Measurements from ENCODE around the gene FBN2.
"Not testable (repeated sequence)": the region's sequence is repeated elsewhere in the genome, so short reads cannot be mapped to it uniquely, and the experiment has no call there.

Gene FBN2

DNA sequence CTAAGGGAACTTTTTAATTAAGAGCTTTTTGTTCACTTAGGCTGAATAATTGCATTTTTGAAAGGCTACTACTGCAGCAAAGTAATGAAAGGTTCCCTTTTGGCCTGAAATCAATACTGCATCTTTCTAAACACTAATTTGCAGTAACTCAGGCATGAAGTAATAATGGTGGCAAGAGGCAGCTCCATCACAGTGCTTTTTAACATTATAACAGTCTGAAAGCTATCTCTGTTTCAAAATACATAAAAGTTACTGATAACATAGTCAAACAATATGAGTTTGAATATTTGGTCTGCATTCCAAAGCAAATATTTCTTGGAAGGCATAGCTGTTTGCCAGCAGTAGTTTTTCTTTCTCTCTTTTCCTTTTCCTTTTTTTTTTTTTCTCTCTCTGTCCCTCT is 113.4 kb downstream of the FBN2 start:
- DNase-seq (ENCODE audit: low spot score), result no peak

DNA sequence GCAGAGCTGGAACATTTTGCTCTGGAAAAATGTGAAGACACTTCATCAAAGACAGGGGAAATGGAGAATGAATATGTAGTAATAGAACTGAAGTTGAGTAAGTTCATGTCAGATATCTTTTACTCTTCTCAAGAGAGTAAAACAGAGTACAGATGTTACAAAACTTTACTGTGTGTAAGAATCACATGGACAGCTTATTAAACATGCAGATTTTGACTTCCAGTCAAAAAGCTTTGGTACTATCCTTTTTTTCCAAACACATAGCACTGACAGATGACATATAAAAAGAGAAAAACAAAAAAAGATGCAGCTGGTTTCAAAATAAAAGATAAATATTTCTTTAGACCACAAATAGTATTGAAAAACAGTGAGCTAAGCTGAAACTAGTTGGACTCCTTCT is 115.4 kb downstream of the FBN2 start:
- no peak for DNase-seq (ENCODE audit: low spot score)

DNA sequence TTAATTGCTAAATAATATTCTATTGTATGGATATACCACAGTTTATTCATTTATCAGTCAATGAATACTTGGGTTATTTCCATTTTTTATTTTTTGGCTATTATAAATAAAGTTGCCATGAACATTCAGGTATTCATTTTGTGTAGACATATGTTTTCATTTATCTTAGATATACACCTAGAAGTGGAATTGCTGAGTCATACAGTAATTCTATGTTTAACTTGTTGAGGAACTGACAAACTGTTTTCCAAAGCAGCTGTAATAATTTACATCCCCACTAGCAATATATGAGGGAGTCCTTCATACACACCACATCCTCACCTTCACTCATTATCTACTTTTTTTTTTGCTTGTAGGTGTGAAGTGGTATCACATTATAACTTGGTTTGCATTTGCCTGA is 123.6 kb downstream of the FBN2 start:
- DNase-seq (ENCODE audit: low spot score), result no peak

DNA sequence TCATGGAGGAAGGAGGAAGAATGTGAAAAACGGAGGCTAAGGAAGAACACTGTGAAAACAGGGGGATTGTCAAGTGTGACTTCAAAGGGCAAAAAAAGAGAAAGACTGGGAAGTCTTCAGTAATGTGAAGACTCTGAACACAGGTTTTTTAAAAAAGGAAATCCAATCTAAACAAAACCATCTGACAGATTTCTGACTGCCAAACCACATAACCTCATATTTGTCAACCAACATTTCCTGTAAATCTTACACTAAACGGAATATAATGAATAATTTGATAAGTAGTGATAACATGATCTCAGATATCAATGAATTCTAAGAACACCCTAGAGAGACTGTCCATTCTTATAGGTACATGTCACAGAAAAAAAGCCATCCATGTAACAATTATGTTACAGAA is 124.7 kb downstream of the FBN2 start:
- DNase-seq (ENCODE audit: low spot score), result no peak

DNA sequence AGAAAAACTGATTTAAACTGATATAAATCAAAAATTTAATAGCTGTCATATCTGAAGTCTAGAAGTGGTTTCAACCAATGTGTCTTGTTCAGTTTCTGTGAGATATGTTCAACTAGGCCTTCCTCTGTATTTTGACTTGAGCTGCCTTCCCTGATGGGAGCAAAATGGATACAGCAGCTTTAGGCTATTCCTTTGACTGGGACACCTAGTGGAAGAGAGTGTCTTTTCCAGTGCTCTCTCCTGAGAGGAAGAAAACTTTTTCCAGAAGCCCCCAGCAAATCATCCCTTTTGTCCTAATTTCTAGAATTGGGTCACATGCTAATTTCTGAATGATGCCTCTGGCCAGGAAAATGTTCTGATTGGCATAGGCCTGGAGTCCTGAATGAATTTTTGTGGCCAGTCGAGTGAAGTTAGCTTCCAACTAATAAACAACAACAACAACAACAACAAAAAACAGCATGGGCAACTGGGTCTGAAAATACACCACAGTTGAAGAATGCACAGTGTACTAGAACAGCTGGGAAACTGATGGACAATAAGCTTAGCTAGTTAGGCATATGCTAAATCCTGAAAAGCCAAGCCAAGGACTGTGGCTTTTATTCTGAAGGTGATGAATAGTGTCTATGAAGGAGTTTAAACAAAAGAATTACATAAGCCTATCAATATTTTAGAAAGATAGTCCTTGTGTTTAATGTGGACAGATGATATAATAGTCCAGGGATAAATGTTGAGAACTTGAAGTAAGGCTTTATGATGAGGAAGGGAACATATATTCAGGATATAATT is 125.7 kb downstream of the FBN2 start:
- no peak for DNase-seq (ENCODE audit: low spot score)

DNA sequence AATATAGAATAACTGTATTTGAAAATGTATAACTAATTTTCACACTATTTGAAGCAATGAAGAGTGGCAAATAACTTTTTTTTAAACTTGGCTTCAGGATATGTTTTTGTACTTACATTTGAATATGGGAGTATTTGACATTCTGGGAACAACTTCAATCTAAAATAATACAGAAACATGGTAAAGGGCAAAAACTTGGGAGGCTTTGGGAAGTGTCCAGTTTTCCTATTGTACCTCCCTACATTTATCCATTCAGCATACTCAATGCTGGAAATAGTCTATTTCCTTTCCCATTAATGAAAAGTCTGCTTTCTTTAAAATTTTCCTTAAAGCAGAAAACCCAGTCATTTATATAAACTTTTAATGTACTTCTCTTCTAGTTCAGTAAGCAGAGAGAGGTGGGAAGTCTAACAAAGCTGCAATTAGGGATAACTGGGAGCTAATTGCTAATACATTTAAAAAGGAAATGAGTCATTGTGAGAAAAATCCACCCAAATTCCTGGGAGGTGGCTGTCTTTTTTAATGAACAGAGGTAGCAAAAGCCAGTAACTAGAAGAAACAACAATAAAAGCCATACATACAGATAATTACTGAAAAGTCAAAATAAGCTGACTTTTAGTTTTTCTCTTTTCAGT is 128.8 kb downstream of the FBN2 start:
- DNase-seq (ENCODE audit: low spot score), result no peak

DNA sequence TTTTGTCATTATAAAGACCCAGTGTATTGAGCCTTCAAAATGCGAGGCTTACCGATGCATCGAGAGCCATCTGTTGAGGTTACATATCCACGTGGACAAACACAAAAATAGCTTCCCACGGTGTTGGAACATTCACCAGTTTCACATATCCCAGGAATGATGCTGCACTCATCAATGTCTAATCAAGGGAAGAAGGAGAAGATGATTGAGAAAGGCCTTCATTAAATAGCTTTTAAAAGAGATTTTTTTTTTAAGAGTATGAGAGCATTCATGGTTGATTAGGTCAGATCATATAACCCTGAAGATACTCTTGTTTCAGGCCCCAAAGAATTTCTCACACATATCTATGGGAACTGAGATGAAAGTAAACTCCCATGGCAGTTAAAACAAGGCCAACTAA is 129.4 kb downstream of the FBN2 start:
- DNase-seq (ENCODE audit: low spot score), result no peak

DNA sequence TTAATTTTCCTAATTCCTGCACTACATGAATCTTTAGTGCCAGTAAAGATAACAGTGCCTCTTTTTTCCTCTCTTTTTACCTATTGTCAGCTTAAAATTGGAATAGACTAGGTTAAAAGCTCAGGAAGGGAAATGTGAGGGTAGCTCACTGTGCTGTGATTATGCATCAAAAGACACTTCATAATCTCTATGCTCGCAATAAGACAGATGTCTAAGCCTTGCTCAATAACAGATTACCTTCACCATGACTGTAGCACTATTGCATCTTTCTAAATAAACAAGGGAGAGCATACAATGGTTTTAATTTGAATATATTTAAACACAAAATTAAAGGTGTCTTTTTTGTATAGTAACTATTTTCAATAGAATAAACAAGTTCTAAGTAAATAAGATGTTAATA is 130.1 kb downstream of the FBN2 start:
- no peak for DNase-seq (ENCODE audit: low spot score)

DNA sequence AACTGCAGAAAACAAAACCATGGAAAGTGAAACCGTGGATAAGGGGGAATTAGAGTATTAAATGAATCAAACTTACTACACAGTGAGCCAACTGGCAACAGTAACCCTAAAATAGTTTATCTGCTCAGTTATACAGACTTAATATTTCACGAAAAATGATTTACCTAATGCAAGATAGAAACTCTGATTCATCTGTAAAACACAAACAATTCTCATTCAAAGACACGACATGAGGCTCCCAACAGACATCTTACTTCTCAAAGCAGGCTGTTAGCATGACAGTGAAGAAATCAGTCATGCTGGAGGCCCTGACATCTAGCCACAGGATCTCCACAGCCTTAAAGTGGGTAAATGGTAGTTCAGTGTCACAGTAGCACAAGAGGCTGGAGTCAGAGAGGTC is 131.2 kb downstream of the FBN2 start:
- no peak for DNase-seq (ENCODE audit: low spot score)

DNA sequence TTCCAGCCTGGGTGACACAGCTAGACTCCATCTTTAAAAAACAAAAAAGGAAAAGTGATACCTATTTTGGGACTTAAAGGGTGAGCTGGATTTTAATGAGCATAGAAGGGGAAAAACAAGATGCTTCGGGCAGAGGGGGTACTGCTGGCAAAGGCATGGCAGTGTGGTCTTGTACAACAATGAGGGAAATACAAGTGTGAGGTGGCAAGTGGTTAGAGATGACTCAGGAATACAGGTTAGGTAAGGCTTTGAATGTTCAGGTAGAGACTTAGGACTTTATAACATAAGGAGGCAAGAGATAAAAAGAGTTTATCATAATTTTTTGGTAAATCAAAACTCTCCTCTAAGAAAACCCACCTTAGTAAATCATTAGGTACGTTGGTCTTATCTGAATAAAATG is 132.9 kb downstream of the FBN2 start:
- no peak for DNase-seq (ENCODE audit: low spot score)

DNA sequence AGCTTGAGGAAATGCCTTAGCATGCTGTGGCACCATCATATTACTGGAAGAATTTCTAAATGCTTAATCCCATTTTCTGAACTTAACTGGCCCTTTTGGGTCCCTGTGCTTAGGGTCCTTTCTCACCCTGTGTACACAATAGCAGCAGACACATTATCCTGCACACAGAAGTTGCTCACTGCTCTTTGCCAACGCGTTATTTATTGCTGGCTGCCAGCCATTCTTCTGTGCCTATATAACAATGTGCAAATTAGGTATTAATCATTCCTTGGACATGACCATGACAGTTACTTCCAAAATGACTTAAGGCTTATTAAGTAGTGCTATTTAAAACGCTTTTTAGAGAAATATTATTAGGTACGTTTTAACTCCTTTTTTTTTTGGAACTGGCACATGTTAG is 134.7 kb downstream of the FBN2 start:
- DNase-seq (ENCODE audit: low spot score), result no peak

DNA sequence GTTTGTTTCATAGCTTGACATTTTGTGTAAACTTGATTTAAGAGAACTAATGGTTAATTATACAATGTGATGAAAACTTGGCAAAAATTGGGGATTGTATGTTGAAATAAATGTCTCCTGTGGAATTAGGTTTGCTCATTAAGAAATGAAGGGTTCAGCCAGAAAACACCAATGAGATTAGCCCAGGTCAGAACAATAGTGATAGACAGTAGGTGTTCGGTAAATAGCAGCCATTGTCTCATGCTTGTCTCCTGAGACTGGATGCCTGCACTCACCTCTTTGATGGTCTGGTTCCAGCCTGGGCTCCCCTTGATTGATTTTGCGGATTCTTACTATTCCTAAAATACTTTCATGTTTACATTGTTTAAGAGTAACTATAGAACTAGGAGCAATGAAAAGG is 135.5 kb downstream of the FBN2 start:
- no peak for DNase-seq (ENCODE audit: low spot score)

DNA sequence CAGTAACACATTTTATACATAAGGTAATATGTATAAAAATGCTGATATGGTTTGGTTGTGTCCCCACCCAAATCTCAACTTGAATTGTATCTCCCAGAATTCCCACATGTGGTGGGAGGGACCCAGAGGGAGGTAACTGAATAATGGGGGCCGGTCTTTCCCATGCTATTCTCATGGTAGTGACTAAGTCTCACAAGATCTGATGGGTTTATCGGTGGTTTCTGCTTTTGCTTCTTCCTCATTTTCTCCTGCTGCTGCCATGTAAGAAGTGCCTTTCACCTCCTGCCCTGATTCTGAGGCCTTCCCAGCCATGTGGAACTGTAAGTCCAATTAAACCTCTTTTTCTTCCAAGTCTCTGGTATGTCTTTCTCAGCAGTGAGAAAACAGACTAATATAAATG is 137.3 kb downstream of the FBN2 start:
- DNase-seq (ENCODE audit: low spot score), result not testable (repeated sequence)

DNA sequence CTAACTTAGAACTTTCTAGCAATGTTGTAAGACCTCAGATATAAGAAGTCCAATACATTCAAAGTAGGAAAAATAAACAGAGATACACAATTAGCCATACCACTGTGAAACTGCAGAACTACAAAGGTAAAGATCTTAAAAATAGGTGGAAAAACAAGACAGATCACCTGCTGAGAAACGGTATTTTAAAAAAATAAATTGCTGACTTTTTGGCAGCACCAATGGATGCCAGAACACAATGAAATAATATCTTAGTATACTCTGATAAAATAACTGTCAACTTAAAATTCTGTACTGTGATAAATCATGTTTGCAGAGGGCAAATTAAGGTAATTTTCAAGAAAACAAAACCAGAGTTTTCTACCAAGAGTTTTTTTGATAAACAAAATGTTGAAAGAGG is 138.9 kb downstream of the FBN2 start:
- no peak for DNase-seq (ENCODE audit: low spot score)

DNA sequence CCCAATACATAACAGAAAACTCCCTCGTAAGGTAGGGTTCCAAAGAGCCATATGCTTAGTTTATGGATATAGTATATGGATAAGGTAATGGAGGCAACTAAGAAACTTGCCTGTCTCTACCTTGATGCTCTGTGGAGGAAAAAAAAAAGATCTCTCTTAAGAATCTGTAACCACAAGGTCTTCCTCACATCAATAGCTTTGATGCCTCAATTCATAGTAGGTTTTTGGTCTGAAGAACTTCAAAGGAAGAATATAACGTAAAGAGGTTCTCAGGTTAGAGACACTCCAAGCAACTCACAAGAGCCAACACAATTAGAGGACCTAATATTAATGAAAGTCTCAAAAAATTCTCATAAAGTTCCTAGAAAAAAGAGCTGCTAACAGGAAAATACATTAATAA is 140.2 kb downstream of the FBN2 start:
- DNase-seq (ENCODE audit: low spot score), result no peak

DNA sequence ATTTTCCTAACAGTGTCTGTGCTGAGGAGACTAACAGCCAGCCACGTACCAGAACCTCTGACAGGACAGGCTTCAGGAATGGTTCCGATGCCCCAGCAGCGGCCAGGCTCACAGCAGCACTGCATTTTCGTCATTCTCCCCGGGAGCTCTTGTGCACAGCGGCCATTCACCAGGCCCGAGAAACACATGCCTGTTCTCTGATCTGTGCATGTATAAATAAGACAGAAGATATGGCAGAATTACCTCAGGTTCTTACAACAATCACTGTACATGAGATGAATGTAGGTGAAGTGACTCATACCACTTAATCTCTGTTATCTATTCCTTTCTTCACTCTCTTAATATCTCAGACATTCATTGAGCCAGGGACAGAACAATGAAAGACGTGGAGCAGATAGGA is 143.0 kb downstream of the FBN2 start:
- no peak for DNase-seq (ENCODE audit: low spot score)

DNA sequence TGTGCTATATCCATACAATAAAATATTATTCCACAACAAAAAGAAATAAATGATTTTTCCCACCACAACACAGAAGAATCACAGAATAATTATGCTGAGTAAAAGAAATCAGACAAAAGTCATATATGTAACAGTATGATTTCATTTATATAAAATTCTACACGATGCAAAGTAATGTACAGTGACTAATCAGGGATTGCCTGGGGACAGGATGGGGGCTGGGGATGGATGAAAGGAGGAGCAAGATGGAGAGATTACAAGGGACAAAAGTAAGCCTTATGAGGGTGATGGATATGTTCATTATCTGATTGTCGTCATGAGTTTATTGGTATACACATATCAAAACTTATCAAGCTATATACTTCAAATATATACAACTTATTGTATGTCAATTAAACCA is 154.0 kb downstream of the FBN2 start:
- no peak for DNase-seq (ENCODE audit: low spot score)

DNA sequence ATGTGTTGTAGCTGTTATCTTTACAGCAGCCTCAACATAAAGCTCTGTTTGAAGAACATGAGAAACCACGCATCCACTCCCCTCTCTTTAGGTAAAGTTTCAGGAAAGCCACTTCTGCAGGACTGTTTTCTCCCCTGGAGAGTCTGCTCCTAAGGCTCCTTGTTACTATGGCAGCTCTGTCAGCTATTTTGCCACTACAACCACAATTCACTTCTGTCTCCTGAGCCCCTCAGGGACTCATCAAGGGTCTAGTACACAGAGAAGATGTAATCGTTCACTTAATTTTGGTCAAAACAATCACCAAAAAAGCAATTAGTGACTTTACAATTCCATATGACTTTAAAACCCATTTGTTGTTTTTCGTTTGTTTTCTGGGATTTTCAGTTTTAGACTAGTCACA is 157.7 kb downstream of the FBN2 start:
- no peak for DNase-seq (ENCODE audit: low spot score)

DNA sequence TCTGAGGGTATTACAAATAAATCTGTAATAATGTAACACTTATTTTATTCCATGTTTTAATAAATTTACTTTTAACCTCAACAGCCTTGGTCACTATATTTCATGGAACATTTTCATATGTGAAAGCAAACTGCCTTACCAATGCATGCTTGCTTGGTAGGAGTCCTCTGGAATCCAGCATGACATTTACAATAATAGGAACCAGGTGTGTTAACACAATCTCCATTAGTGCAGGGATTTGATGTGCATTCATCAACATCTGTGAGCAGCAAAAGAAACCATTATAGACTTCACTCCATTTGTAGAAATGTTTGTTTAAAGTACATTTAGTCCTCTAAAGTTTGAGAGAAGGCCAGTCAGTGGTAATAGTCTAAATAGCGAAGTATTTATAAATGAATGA is 159.4 kb downstream of the FBN2 start:
- no peak for DNase-seq (ENCODE audit: low spot score)

DNA sequence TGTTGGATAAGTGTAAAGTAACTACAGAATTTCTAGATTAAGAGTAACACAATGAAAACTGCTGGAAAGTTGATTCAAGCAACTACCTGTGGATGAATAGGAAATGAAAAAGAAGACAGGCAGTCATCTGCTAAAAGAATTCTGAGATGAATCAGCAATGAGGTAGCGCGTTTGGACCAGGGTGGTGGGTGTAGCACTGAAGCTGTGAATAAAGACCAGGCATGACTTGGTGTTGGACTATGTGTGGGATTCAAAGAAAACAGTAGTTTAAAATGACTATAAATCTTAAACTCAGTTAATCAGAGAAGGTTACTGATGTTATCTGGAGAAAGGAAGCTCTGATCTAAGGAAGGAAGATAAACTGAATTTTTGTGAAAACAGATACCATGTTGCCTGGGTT is 159.8 kb downstream of the FBN2 start:
- DNase-seq (ENCODE audit: low spot score), result no peak

DNA sequence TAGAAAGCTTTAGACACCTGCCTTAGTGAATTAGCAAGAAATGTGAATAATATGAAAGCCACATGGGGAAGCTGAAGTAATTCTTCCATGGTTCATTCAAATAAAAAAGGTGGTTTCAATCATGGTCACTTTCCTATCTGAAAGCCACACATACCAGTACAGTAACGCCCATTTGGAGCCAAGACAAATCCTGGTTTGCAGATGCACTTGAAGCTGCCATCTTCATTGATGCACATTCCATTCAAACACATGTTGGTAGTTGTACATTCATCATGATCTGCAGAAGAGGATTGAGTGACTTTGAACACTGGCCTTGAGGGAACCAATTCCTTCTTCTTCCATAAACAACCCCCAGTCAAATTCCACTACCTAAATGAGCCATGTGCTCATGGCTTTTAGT is 161.5 kb downstream of the FBN2 start:
- DNase-seq (ENCODE audit: low spot score), result no peak

DNA sequence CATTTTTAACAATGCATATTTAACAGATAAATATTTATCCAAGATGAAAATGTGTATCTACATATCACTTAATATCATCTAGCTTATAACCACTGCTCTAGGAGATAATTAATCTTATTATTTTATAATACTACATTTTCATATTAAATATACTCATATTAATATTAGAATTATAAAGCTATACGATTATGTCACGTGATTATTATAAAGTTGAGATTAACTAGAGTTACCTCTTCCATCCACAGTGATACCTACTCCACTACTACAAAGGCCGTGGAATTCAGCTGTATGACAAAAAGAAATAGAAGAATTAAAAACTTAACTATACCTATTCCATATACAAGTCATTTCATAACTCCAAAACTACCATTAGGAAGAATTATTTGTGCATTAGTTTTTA is 171.9 kb downstream of the FBN2 start:
- DNase-seq (ENCODE audit: low spot score), result no peak

DNA sequence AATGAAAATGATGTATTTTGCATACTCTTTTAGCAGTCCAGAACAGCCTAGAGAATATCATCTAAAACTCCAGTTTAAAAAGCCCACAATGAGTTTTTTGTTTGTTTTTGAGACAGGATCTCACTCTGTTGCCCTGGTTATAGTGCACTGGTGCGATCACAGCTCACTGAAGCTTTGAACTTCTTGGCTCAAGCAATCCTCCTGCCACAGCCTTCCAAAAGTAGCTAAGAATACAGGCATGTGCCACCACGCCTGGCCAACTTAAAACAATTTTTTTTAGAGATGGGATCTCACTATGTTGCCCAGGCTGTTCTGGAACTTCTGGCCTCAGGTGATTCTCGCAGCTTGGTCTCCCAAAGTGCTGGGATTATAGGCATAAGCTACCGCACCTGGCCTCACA is 175.7 kb downstream of the FBN2 start:
- no peak for DNase-seq (ENCODE audit: low spot score)

DNA sequence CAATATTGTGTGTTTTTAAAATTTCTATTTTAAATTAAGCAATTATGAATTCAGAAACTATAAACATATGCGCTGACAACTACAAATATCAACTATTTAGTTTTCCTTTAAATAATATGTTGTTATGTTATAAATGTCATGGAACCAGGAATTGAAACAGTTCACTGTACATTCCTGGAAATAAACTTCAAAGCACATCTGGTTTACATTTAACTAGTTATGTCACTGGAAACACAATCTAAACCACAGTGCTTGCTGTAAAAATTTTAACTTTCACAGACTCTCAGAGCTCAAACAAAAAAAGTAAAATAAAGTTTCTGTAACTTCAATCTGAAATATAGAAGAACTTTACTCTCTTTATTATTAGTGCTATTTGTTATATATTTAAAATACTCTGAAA is 179.2 kb downstream of the FBN2 start:
- no peak for DNase-seq (ENCODE audit: low spot score)

Measured in AG20443 (cell line).